ENCODE measurements around the gene PROK1.

Gene PROK1

DNA sequence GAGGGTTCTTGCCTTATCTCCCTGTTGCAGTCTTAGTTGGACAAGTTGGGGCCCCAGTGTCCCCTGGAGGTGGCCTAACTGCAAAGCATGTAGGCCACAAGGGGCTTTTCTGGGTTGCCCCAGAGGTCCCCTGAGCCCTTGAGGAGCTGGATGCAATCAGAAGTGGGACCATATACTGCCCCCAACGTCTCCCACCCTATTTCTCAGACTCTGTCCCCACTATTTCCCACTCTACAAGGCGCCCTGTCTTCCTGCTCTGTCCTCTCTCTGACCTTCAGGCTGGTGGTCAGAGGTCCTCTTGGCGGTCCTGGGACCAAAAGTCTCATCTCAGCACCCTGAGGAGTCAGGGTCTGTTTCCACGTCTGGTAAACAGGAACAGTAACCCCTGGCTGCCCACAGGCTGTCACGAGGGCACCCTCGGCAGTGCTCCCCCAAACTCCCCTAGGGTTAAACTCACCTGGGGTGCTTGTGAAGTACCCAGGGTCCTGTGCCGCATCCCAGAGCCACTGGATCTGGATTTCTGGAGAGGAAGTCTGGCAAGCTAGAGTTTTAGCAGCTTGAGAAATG, 14.9 kb downstream of the PROK1 start:
- no peak for DNase-seq (ENCODE audit: low read depth)

DNA sequence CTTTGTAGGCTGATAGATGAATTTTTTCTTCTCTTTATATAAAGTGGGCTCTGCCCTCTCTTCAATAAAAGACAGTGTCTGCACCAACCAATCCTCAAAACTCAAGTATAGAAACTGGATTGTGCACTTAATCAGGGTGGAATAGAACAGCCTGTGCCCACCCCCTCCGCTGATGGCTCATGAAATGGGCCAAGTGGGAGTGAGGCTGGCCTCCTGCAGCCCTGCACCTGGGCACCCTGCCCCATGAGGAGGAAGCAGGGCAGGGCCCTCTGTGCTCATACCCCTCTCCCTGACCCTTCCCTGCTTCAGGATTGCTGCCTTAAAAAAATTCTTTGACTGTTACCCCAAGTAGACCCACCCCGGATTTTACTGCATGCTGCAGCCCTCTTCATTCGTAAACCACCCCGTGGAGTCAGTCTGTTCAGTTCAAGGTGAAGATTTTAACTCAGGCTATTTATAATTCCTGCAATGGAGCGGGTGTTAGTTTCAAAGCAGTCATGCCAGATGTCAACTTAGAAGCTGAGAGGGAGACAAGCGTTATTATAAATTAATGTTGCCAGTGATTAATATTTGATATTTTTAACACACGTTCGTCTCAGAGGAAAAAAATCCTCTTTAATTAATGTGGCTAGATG, 15.8 kb downstream of the PROK1 start:
- no peak for DNase-seq (ENCODE audit: low read depth)

DNA sequence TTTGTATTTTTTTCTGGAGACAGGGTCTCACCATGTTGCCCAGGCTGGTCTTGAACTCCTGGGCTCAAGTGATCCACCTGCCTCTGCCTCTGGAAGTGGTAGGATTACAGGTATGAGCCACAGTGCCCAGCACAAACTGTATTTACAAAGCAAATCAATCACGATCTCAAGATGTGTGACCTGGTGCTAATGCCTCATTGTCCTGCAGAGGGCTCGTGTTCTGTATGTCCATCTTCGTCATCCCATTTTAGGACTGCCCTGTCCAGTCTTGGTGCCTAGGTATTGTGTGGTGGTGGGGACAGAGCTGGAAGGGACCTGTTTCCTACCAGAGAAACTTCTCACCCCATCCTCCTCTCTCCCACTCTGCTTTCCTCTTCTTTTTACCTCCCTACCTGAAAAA, 20.2 kb downstream of the PROK1 start:
- DNase-seq (ENCODE audit: low read depth): no peak

DNA sequence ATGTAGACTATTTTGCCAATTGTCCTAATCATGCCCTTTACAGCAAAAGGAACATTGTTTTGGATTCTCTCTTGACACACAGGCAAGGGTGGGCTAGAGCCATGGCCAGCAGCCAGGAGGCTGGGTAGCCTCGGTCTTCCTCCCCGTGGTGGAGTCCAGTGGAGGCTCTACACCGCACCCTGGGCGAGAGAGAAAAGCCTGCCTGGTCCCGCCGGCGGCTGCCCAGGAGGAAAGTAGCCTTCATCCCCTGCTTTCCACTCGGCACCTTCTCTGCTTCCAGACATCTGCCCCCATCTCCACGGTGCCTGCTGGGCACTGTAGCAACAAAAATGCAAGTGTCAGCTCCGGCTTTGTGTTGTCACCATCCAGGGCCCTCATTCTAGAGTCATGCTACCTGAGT, 21.6 kb downstream of the PROK1 start:
- no peak for DNase-seq (ENCODE audit: low read depth)

DNA sequence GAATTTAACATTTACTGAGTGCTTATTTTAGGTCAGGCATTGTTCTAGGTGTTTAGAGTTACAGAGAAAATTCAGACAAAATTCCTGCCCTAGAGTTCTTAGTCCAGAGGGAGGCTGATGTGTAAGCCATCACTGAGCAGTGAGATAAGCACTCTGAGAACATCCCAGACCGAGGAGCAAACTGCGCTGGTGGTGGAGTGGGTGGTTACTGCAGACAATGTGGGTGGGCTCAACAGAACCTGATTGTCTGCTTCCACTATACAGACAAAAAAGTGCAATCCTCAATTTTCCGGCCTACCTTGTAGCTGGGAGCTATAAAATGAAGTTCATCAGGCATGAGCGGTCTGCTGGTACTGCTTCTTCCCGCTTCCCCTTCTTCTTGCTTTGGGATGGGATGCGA, 23.5 kb downstream of the PROK1 start:
- DNase-seq (ENCODE audit: low read depth): no peak

DNA sequence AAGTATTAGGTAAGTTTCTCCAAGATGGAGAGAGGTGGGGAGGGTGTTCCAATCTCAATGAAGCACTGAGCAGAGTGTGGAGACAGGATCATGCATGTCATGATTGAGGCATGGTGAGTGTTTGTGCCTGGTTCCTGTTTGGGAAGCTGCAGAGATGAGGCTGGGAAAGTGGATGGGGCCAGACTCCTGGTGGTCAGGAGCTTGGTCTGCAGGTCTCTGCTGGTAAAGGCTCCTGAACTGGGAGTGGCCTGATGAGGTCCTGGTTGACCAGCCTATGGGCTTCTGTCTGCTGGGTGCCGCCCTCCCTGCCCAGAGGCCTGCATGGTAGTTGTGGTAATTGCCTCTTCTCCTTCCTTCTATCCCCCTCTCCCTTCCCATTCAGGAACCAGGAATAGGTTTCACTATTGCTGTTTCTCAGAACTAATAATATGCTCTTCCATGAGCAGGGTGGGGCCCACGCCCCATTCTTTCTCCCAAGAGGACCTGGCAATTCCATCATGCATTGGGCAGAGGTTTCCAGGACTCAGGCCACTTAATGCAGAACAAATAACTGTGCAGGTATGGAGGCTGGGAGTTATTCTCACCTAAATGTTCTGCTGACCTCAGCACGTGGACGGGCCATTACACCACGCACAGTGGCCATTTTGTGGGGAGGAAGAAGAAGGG, 24.5 kb downstream of the PROK1 start:
- no peak for DNase-seq (ENCODE audit: low read depth)

DNA sequence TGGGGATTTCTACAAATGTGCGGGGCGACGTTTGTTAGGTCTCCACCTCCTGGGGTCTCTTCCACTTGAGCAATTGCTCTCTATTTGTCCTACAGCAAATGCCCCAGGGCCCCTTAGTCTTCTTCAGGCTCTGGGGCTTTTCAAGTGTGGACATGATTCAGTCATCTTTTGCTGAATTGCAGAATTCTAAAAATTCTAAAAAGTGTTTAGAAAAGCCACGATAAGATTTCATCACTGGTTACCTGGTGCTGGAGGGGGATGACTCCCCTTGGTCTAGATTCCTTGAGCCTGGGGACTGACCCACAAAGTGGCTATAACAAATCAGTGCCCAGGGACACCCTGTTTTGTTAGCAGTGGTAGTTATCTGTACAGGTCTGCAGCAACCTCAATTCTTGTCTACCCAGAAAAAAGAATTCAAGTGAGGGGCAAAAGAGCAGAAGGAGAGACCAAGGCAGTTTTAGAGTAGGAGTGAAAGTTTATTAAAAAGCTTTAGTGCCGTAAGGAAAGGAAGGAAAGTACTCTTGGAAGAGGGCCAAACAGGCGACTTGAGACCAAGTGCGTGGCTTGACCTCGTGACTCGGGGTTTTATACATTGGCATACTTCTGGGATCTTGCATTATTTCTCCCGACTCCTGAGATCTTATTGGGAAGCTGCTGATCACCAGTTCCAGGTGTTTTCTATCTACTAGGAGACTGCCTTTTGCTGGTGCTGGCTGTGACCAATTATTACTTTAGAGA, 25.2 kb downstream of the PROK1 start:
- DNase-seq (ENCODE audit: low read depth): no peak

DNA sequence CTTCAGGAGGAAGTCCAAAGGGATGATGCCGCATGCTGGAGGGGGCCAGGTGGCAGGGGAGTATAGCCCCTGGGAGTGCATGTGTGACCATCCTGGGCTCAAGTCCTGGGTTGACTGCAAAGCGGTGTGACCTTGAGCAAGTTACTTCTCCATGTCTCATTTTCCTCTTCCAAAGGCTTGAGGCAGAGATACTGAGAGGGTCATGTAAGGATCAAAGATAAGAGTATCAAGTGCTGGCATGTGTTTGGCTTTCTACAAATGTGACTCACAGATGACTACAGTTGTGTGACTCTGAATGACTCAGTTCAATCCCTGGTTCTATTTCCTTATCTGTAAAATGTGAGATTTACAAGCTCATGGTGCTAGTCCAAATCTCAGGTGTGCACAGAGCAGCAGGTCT, 26.1 kb downstream of the PROK1 start:
- no peak for DNase-seq (ENCODE audit: low read depth)

DNA sequence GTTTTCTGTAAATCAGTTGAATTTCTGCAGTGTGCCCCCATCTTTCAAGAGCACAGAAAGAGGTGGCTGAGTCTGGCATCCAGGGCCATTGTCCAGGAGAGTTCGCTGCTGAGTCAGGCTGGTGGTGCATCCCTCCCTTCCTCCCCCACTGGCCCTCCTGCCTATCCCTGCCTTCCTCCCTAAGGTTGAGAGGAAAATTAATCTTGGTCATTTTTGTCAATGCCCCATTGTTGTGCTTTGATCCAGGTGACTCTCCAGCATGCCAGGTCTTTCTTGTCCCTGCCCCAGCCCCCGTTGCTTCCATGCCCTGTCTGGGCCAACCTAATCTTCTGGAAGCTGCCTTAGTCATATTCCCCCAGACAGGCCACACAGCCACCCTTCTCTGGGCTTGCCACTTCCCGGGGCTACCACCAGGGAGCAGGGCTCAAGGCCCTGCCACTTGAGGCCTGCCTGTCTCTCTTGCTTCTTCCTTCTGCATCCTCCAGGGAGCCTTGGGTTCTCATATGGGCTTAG, 26.6 kb downstream of the PROK1 start:
- DNase-seq (ENCODE audit: low read depth): no peak

DNA sequence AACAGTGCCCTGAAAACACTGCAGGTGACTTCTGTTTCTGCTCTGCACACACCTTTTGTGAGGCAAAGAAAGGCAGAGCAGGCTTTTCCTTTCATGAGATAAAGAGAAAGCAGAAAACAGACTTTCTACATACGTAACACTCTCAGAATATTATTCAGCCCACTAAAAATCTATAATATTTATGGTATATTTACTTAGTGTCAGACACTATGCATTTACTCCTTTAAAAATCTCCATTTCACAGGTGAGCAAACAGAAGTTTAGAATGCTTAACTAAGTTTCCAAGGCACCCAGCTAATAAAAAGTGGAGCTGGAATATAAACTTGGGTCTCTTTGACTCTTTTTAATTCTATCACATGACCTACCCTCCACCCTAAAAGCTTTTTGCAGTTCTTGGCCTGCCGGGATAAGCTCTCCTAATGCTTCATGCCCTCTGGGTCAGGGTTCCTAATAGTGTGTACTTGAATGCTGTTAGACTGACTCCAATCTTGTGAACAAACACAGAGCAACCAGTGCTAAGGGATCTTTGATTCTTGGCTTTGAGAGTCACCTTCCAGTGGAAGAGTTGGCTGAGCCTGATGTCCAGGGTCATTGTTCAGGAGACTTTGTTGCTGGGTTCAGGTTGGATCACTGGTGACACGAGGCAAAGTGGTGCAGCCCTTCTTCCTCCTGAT, 27.2 kb downstream of the PROK1 start:
- DNase-seq (ENCODE audit: low read depth): no peak

DNA sequence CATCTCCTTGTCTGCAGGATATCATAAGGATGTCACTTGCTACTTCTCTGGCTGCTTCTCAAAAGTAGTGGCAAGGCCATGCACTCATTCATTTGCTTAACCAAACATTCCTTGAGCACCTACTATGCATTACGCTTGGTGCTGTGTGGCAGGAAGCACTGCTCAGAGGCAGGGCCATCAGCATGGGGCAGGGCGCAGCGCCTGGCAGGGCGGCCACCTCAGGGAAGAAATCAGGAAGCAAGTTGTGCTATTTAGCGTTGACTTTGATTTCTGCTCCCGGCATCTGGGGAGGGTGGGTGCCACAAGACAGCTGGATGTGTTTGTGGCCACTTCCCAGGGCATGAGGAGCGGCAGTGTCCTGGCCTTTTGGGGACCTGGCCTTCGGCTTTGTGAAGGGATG, 27.9 kb downstream of the PROK1 start:
- no peak for DNase-seq (ENCODE audit: low read depth)

DNA sequence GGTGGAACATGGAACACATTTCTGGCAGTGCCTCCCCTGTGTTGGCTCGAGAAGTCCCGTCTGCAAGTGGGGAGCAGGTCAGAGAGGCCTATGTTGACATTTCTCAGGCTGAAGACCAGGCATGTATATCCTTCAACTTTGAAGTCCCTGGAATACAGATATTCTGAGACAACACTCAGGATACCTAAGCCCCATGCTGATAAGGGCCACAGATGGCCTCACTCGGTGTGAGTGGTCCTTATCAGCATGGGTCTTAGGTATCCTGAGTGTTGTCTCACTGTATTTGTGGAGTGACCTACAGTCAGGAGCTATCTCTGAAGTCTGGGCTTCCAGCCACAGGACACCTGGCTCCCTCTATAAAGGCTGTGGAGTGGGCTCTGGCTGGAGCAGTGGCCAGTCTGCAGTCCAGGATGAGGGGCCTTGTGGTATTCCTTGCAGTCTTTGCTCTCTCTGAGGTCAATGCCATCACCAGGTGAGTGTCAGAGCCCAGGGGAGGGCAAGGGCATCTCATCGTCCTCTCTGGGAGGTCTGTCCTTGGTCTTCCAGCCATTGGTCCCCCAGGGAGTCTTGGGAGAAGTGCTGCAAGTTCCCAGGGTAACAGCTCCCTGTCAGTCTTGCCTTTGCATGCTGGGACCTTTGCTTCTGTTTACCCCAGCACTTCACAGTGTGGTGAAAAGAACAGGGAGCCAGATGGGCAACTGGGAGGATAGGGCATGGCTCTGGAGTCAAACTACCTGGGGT, 29.6 kb downstream of the PROK1 start:
- no peak for DNase-seq (ENCODE audit: low read depth)

DNA sequence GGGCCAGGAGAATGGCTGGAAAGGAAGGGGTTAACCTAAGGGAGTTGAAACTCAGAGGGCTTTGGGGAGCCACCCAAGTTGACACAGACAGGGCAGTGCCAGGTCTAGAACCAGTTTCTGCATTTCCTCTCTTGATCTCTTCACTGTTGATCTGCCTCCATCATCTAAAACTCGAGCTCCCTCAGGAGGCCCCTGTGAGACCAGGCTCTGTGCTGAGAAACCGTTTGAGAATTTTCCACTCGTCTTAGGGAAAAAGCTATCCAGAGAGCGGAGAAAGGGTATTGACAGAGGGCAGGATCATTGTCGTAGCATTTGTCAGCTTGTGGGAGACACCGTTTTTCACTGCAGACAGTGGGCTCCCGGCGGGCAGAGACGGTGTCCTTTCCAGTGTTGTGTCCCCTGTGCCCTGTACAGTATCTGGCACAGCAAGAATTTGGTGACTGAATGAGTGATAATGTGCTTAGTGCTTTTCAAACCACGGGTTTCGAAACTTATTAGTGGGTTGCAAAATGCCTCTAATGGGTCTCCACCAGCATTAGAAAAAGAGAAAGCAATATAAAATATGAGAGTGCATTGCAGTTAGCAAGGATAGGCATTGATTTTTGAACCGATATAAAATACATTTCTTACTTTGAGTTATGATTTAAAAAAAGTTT, 31.1 kb downstream of the PROK1 start:
- no peak for DNase-seq (ENCODE audit: low read depth)

DNA sequence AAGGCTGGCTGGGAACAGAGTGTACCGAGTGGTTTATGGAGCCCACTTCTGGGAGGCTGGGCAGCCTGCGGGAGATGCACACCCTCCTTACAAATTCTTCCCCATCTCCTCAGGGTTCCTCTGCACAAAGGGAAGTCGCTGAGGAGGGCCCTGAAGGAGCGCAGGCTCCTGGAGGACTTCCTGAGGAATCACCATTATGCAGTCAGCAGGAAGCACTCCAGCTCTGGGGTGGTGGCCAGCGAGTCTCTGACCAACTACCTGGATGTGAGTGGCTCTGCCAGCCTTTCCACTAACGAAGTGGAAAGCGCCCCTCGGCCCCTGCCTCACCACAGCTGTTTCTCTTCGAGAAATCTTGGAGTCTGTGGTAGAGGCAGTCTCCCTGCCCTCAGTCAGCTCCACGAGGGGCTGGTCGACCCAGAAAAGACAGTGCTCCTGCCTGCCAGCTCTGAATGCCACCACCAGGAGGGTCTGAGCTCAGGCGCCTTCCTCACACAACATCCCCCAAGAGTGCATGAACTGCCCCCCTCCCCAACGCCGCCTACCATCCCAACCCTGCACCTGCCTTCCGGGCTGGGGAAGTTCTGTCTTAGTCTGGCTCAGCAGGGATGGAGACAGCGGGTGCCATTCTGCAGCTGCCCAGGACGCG, 31.8 kb downstream of the PROK1 start:
- DNase-seq (ENCODE audit: low read depth): no peak

DNA sequence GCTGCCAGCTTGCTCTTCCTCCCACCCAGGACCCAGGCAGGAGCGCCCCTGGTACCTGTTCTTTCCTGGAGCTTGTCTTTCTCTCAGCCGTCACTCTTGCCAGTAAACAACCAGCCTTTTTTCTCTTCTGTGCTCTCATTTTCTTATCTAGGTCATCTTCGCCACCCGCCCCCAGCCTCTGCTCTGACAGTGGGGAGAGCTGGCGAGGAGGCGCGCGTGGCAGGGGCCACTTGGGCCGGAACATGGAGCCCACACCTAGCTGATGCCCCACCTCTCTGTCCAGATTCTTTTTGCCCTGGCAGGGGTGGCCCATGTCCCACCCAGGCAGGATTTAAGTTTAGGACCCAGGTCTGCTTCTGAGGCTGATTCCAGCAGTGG, 32.3 kb downstream of the PROK1 start:
- DNase-seq (ENCODE audit: low read depth): no peak

DNA sequence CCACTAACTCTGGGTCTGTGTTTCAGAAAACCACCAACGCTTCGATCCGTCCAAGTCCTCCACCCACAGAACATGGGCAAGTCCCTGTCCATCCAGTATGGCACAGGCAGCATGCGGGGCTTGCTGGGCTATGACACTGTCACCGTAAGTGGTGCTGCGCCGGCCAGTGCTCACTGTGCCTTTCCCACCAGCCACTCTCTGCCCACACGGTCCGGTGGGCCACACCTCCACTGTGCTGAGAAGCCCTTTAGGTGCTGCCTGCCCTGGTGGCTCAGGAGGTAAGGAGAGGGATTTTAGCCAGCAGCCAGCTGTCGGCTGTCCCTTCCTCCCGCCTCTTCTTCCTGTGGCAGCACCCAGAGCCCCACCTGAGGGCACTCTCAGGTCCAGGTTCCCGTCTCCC, 33.9 kb downstream of the PROK1 start:
- no peak for DNase-seq (ENCODE audit: low read depth)

DNA sequence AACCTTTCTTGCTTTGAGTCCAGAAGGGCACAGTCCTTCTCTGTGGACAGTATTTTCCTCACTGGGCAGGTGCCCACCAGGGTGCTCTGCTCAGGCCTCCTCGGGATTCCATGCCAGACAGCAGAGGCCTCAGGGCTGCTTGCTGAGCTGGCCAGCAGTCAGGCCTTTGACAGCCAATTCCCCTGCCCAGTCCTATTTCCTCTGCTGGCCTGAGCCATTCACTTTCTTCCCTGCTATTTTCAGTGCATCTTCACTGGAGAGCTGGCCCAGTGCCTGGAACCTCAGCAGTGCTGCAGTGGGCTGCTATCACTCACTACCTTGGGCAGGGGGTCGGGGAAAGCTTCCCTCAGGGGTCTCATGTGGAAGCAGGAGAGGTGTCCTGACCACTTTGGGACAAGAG, 34.8 kb downstream of the PROK1 start:
- no peak for DNase-seq (ENCODE audit: low read depth)

DNA sequence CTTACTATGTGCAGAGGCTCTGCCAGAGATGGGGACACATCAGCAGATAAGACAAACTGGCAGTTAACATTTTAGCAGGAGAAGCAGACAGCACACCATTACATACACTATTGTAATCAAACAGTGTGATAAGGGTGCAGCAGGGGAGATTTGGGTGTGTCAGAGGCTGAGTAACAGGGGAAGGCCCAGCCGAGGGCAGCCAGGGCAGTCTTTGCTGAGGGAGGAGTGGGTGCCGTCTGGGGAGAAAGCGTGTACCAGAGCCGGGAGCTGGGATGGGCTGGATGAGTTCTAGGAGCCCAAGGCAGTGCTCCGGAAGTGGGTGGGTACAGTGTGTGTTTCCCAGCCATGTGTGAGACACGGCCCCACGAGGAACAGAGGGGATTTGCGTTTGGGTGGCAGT, 36.8 kb downstream of the PROK1 start:
- no peak for DNase-seq (ENCODE audit: low read depth)

DNA sequence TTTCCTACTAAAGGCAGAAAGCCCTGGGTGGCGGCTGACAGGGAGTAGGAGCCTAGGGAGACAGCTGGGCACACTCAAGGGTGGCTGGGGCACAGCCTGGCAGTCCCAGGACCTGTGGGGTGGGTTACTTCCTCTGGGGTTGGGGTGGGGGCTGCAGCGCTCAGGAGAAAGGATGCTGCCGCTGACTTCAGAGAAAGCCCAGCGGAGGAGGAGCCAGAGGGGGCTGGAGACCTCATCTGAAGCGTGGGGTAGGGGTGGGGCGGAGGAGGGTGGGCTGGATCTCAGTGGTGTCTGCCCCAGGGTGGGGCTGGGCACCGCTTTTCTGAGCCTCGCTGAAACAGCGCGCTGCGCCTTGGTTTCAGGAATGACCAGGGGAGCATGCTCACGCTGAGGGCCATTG, 37.2 kb downstream of the PROK1 start:
- DNase-seq (ENCODE audit: low read depth): no peak

DNA sequence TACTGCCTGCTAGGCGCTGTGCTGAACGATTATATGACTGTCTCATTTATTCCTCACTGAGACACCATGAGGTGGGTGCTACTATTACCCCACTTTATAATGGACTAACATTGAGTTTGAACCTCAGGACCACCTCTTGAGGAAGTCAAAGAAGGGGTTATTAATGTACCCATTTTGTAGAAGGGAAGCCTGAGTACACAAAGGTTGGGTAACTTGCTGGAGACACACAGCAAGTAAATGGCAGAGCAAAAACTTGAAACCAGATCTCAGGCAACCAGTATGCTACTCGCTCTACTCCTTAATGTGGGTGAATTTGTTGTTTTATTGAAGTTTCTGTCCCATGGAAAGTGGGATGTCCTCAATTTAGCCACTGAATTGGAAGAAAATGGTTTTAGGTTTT, 37.9 kb downstream of the PROK1 start:
- DNase-seq (ENCODE audit: low read depth): no peak

DNA sequence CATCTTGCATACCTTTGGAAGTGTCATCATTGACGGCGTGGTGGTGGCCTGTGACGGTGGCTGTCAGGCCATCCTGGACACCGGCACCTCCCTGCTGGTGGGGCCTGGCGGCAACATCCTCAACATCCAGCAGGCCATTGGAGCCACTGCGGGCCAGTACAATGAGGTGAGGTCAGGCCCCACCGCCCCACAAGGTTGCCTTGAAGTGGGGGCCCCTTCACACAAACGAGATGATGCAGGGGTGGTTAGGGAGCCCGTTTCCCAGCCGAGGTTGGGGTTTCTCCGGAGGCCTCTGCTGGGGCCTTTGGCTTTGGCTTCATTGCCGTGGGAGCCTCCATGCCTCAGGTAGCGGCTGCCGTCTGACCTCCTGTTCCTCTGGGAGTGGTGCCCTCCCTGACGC, 38.5 kb downstream of the PROK1 start:
- DNase-seq (ENCODE audit: low read depth): no peak
